Measurements from ENCODE around the gene OLIG1. TPM values are rescaled to one million over a fixed set of nuclear protein-coding genes. Genes with fewer than 3 reads are reported as not detected.
A peak's percentile ranks its signal among the peaks of the same experiment; 100 is the strongest.

The OLIG1 gene
- polyA plus RNA-seq, 3 donors: 20.0 to 51.0 (median 40.7) TPM

GRCh38 chr21:33110340-33110715 lies 40.4 kb downstream of the OLIG1 start:
- 59% methylated on average over 3 of the region's 9 CpGs for WGBS (ENCODE audit: insufficient coverage)
- H3K27me3 ChIP-seq (ENCODE audit: control insufficient read depth in 2 of 2, insufficient read depth in 2 of 2, low read length in 2 of 2): peaks cover 0 to 26% of the 10 kb centered on the region in 2 donors
- H3K9me3 ChIP-seq (replicated peaks in 1 of 2; ENCODE audit: control insufficient read depth in 1 of 2, insufficient read depth in 1 of 2, low read length in 2 of 2): no peaks in the 10 kb centered on the region
- H3K4me3 Mint-ChIP-seq: peak overlapping the region in 1 of 2 donors; percentile 86
- H4K20me1 ChIP-seq (ENCODE audit: insufficient read depth, low read length): no peaks in the 10 kb centered on the region
- H3K4me2 ChIP-seq (replicated peaks; ENCODE audit: extremely low read depth, low read length, poor library complexity, severe bottlenecking): peak overlapping the region; percentile 82
- intact Hi-C loops (cut with micrococcal nuclease): no loop called here
- peak overlapping the region in 1 of 3 experiments; percentile 74 for H3K4me3 ChIP-seq (replicated peaks in 1 of 3; ENCODE audit: low read depth in 2 of 3, low read length in 3 of 3)
- H3K79me2 ChIP-seq (ENCODE audit: insufficient read depth, low read length): no peaks in the 10 kb centered on the region
- H3K36me3 Mint-ChIP-seq: peaks cover 0 to 3% of the 10 kb centered on the region in 2 donors
- TF ChIP-seq CTCF (IDR thresholded peaks at IDR 0.05): no peak
- H3K27me3 Mint-ChIP-seq (ENCODE audit: low read depth in 3 of 3): peaks cover 24 to 38% (median 29%) of the 10 kb centered on the region in 3 donors
- H3K27ac Mint-ChIP-seq: peak overlapping the region in 1 of 7 donors; percentile 2
- H3K4me1 ChIP-seq (ENCODE audit: control insufficient read depth in 1 of 2, insufficient read depth in 2 of 2, low read length in 2 of 2): peaks cover 12 to 14% of the 10 kb centered on the region in 2 donors
- DNase-seq: no peak
- H3K36me3 ChIP-seq (replicated peaks in 1 of 2; ENCODE audit: control insufficient read depth in 1 of 2, insufficient read depth in 2 of 2, low read length in 2 of 2): no peaks in the 10 kb centered on the region
- no peak overlapping the region for H3K9ac ChIP-seq (ENCODE audit: insufficient read depth, low read length, poor library complexity, severe bottlenecking)
- H3K9me3 Mint-ChIP-seq: no peaks in the 10 kb centered on the region
- no peak overlapping the region for H2AFZ ChIP-seq (ENCODE audit: insufficient read depth, low read depth, low read length, poor library complexity, severe bottlenecking)
- H3K27ac ChIP-seq (ENCODE audit: low read depth in 1 of 2, low read length in 2 of 2): no peak overlapping the region
- peaks cover 14% of the 10 kb centered on the region for H3K4me1 Mint-ChIP-seq

GRCh38 chr21:33111577-33111976 lies 41.6 kb downstream of the OLIG1 start:
- peaks cover 0 to 3% of the 10 kb centered on the region in 2 donors for H3K36me3 Mint-ChIP-seq
- H3K9ac ChIP-seq (ENCODE audit: insufficient read depth, low read length, poor library complexity, severe bottlenecking): no peak overlapping the region
- H3K9me3 ChIP-seq (replicated peaks in 1 of 2; ENCODE audit: control insufficient read depth in 1 of 2, insufficient read depth in 1 of 2, low read length in 2 of 2): no peaks in the 10 kb centered on the region
- no peaks in the 10 kb centered on the region for H3K36me3 ChIP-seq (replicated peaks in 1 of 2; ENCODE audit: control insufficient read depth in 1 of 2, insufficient read depth in 2 of 2, low read length in 2 of 2)
- no peak for DNase-seq
- H3K27ac ChIP-seq (ENCODE audit: low read depth in 1 of 2, low read length in 2 of 2): no peak overlapping the region
- no peak overlapping the region for H3K27ac Mint-ChIP-seq
- H3K9me3 Mint-ChIP-seq: no peaks in the 10 kb centered on the region
- 97% methylated on average over 5 of the region's 6 CpGs for WGBS (ENCODE audit: insufficient coverage)
- intact Hi-C loops (cut with micrococcal nuclease): no loop called here
- peaks cover 18% of the 10 kb centered on the region for H3K4me1 Mint-ChIP-seq
- H3K27me3 Mint-ChIP-seq (ENCODE audit: low read depth in 3 of 3): peaks cover 24 to 38% (median 29%) of the 10 kb centered on the region in 3 donors
- no peaks in the 10 kb centered on the region for H3K79me2 ChIP-seq (ENCODE audit: insufficient read depth, low read length)
- peaks cover 0 to 26% of the 10 kb centered on the region in 2 donors for H3K27me3 ChIP-seq (ENCODE audit: control insufficient read depth in 2 of 2, insufficient read depth in 2 of 2, low read length in 2 of 2)
- TF ChIP-seq CTCF (IDR thresholded peaks at IDR 0.05): no peak
- H3K4me3 ChIP-seq (replicated peaks in 1 of 3; ENCODE audit: low read depth in 2 of 3, low read length in 3 of 3): no peak overlapping the region
- no peak overlapping the region for H3K4me2 ChIP-seq (replicated peaks; ENCODE audit: extremely low read depth, low read length, poor library complexity, severe bottlenecking)
- peaks cover 12 to 14% of the 10 kb centered on the region in 2 donors for H3K4me1 ChIP-seq (ENCODE audit: control insufficient read depth in 1 of 2, insufficient read depth in 2 of 2, low read length in 2 of 2)
- H4K20me1 ChIP-seq (ENCODE audit: insufficient read depth, low read length): no peaks in the 10 kb centered on the region
- no peak overlapping the region for H3K4me3 Mint-ChIP-seq
- no peak overlapping the region for H2AFZ ChIP-seq (ENCODE audit: insufficient read depth, low read depth, low read length, poor library complexity, severe bottlenecking)
